Liver (tissue), 3 donors: ENCODE results near the gene GGNBP2.

Experiments used
- JUND ChIP-seq, 2 donors: IDR thresholded peaks; 2 replicates each; pipeline ENCODE4 v1.6.1; 2016; ENCODE audit warnings: antibody characterized with exemption in 2 of 2
- NR2F2 ChIP-seq: IDR thresholded peaks from 2 replicates; pipeline ENCODE4 v1.6.1; 2016; ENCODE audit warnings: antibody characterized with exemption
- RAD21 ChIP-seq, 2 donors: IDR thresholded peaks; 2 replicates each; pipeline ENCODE4 v1.6.1; 2016; ENCODE audit warnings: antibody characterized with exemption in 2 of 2, mild to moderate bottlenecking in 2 of 2
- RXRA ChIP-seq, 2 donors: IDR thresholded peaks; 2 replicates each; pipeline ENCODE4 v1.6.1; 2017 to 2018; ENCODE audit warnings: antibody characterized with exemption in 2 of 2, mild to moderate bottlenecking in 1 of 2
- TAF1 ChIP-seq: conservative IDR thresholded peaks from 2 replicates; pipeline ENCODE4 v1.6.1; 2016; ENCODE audit warnings: antibody characterized with exemption, mild to moderate bottlenecking
- YY1 ChIP-seq: IDR thresholded peaks from 2 replicates; pipeline ENCODE4 v1.6.1; 2016; ENCODE audit warnings: antibody characterized with exemption, mild to moderate bottlenecking
- TF ChIP-seq, protein P1 (sequence below): fragments of 150-350 bp; IDR thresholded peaks from 2 replicates; pipeline ENCODE4 v1.5.1; 2017; ENCODE audit warnings: improper control_type of control experiment, low read depth, low read length; ENCODE audit not compliant: missing input control
- TF ChIP-seq, protein P2 (sequence below): IDR thresholded peaks from 2 replicates; pipeline ENCODE4 v1.6.1; 2016; ENCODE audit warnings: antibody characterized with exemption, mild to moderate bottlenecking
- TF ChIP-seq, protein P3 (sequence below): IDR thresholded peaks from 2 replicates; pipeline ENCODE4 v1.6.1; 2016; ENCODE audit warnings: antibody characterized with exemption
- TF ChIP-seq, protein P4 (sequence below): IDR thresholded peaks from 2 replicates; pipeline ENCODE4 v1.6.1; 2016; ENCODE audit warnings: antibody characterized with exemption
- donor health status: healthy.
- donor health status: healthy.

DNA sequence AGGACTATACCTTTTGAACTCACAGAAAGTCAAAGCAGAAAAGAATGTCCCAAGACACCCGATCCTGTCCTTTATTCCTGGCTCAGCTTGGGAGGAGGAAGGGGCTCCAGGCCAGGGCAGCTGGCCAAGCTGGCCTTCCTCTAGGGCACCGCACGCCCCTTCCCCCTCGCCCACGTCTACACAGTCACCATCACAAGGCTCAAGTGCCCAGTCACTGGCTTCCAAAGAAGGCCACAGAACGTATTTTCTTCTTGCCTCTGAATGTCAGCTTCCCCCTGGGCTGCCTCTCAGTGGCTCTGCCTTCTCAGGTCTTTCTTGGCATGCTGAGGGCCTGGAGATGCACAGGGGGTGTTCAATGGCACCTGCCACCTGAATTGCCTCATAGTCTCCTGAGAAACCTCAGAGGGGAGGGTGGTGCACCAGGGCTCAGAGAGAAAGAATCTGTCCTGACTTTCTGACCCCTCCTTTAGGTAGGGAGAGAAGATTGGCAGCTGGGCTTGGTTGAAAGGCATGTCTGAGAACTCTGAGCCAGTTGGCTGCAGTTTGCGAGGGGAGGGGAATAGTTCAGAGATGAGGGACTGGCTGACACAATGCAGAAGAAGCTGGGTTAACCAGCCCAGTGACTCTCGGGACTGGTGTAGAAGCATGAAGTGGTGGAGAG, 49.1 kb downstream of the GGNBP2 start:
- TF ChIP-seq TAF1 = no peak
- TF ChIP-seq, protein P1, sequence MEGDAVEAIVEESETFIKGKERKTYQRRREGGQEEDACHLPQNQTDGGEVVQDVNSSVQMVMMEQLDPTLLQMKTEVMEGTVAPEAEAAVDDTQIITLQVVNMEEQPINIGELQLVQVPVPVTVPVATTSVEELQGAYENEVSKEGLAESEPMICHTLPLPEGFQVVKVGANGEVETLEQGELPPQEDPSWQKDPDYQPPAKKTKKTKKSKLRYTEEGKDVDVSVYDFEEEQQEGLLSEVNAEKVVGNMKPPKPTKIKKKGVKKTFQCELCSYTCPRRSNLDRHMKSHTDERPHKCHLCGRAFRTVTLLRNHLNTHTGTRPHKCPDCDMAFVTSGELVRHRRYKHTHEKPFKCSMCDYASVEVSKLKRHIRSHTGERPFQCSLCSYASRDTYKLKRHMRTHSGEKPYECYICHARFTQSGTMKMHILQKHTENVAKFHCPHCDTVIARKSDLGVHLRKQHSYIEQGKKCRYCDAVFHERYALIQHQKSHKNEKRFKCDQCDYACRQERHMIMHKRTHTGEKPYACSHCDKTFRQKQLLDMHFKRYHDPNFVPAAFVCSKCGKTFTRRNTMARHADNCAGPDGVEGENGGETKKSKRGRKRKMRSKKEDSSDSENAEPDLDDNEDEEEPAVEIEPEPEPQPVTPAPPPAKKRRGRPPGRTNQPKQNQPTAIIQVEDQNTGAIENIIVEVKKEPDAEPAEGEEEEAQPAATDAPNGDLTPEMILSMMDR = no peak
- TF ChIP-seq YY1 = no peak
- TF ChIP-seq, protein P2, sequence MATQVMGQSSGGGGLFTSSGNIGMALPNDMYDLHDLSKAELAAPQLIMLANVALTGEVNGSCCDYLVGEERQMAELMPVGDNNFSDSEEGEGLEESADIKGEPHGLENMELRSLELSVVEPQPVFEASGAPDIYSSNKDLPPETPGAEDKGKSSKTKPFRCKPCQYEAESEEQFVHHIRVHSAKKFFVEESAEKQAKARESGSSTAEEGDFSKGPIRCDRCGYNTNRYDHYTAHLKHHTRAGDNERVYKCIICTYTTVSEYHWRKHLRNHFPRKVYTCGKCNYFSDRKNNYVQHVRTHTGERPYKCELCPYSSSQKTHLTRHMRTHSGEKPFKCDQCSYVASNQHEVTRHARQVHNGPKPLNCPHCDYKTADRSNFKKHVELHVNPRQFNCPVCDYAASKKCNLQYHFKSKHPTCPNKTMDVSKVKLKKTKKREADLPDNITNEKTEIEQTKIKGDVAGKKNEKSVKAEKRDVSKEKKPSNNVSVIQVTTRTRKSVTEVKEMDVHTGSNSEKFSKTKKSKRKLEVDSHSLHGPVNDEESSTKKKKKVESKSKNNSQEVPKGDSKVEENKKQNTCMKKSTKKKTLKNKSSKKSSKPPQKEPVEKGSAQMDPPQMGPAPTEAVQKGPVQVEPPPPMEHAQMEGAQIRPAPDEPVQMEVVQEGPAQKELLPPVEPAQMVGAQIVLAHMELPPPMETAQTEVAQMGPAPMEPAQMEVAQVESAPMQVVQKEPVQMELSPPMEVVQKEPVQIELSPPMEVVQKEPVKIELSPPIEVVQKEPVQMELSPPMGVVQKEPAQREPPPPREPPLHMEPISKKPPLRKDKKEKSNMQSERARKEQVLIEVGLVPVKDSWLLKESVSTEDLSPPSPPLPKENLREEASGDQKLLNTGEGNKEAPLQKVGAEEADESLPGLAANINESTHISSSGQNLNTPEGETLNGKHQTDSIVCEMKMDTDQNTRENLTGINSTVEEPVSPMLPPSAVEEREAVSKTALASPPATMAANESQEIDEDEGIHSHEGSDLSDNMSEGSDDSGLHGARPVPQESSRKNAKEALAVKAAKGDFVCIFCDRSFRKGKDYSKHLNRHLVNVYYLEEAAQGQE = no peak
- TF ChIP-seq, protein P3, sequence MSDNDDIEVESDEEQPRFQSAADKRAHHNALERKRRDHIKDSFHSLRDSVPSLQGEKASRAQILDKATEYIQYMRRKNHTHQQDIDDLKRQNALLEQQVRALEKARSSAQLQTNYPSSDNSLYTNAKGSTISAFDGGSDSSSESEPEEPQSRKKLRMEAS = no peak
- TF ChIP-seq RXRA (IDR thresholded peaks at IDR 0.05) = no peak
- no peak for TF ChIP-seq JUND (IDR thresholded peaks at IDR 0.05)
- TF ChIP-seq NR2F2 = no peak
- no peak for TF ChIP-seq RAD21 (IDR thresholded peaks at IDR 0.05)
- TF ChIP-seq, protein P4, sequence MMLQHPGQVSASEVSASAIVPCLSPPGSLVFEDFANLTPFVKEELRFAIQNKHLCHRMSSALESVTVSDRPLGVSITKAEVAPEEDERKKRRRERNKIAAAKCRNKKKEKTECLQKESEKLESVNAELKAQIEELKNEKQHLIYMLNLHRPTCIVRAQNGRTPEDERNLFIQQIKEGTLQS = no peak
